GM13976 (cell line): Measurements from ENCODE around the gene SEMA3A.

Experiments
- DNase-seq: peaks from one replicate; pipeline ENCODE4 v3.0.0; 2012; ENCODE audit warnings: low spot score
- CTCF ChIP-seq: IDR thresholded peaks from 2 replicates; pipeline ENCODE4 v1.5.1; 2012; ENCODE audit warnings: borderline replicate concordance, mild to moderate bottlenecking; ENCODE audit not compliant: insufficient read depth; ENCODE audit errors: extremely low read depth, missing control alignments, control extremely low read depth
- in situ Hi-C: fragments of 300-500 bp; cut with MboI; formaldehyde crosslinking; loops from one replicate; pipeline ENCODE4 v1.12.0; 2022; ENCODE audit warnings: low sequenced_read_pairs, mixed read lengths, inconsistent platforms; ENCODE audit not compliant: unreplicated experiment

The SEMA3A gene

GRCh38 chr7:84145892-84146291, 48.7 kb downstream of the SEMA3A start:
- no peak for DNase-seq
- in situ Hi-C loops: no loop called here

DNA sequence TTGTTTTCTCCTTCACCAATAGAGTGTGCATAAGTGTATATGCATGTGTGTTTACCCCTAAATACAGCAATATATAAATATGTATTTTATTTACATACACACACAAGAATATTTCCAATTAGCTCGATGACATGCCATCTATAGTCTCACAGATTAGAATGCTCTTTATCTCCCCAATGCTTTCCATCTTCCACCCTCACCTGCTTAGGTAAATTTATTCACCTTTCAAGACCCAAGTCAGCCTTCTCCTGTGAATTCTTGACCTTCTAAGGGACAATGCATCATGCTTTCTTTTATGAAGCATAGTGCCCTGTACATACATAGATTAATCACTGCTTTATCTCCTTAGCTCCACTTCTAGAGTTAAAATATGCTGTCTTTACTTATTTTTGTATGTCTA, 49.7 kb downstream of the SEMA3A start:
- no peak for DNase-seq
- no peak for TF ChIP-seq CTCF
- in situ Hi-C loops: no loop called here

More at GRCh38 chr7:84145892-84146291, 48.7 kb downstream of the SEMA3A start:
- TF ChIP-seq CTCF: no peak

DNA sequence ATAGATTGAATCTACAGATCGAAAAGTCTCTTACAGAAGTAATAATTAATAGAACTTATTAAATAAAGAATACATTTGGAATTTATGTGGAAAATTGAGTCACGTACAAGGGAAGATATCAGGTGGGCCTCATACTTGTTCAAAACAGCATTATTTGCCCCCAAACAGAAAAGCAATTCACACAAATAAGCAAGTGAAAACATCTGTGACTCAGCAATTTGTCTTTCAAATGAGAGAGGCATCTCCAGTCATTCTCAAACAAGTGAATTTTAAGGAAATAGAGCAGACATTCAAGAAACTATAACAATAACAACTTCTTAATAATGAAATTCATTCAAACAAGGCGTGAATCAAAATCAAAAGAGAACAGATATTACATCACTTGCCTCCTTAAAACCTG, 50.1 kb downstream of the SEMA3A start:
- no peak for TF ChIP-seq CTCF
- in situ Hi-C loops: no loop called here
- no peak for DNase-seq

- TF ChIP-seq CTCF: no peak
- in situ Hi-C loops: no loop called here
- DNase-seq: no peak
These were observed 51.9 kb downstream of the SEMA3A start for GRCh38 chr7:84142726-84143125.

- DNase-seq: no peak
- no peak for TF ChIP-seq CTCF
- in situ Hi-C loops: no loop called here
These were observed 54.4 kb downstream of the SEMA3A start for GRCh38 chr7:84139986-84140729.

GRCh38 chr7:84138411-84138810, 56.2 kb downstream of the SEMA3A start:
- in situ Hi-C loops: no loop called here
- no peak for TF ChIP-seq CTCF
- no peak for DNase-seq
